OCI-LY7 (cell line): Measurements from ENCODE around the gene TMEM270. TPM values are rescaled to one million over a fixed set of nuclear protein-coding genes. Genes with fewer than 3 reads are reported as not detected.

Experiments used
- BruUV-seq: library from RNA; stranded (reverse); fragments of 400-500 nt; replicated peaks from 2 replicates; lab custom pipeline; 2021; lab: Mats Ljungman, UMichigan
- CTCF ChIA-PET: fragments of 300-600 bp; sonication (Branson Sonifier 250); formaldehyde crosslinking; loops from one replicate; lab custom pipeline; 2022; ENCODE audit warnings: antibody characterized with exemption; ENCODE audit not compliant: unreplicated experiment; lab: Charles Lee
- POLR2A ChIA-PET: fragments of 300-600 bp; sonication (Branson Sonifier 250); formaldehyde crosslinking; loops from one replicate; lab custom pipeline; 2022; ENCODE audit warnings: antibody characterized with exemption; lab: Charles Lee
- DNase-seq: peaks from one replicate; pipeline ENCODE4 v3.0.0-alpha.2; 2015; ENCODE audit warnings: low spot score
- H2AFZ ChIP-seq: fragments of 200-600 bp; sonication (generic), shearing (Covaris generic); 2 replicates; pipeline ENCODE4 v1.6.1; 2014; ENCODE audit warnings: mild to moderate bottlenecking, antibody characterized with exemption, low read length, moderate library complexity
- H3K27ac ChIP-seq: fragments of 200-600 bp; sonication (generic); 2 replicates; pipeline ENCODE4 v1.5.1; 2014; ENCODE audit warnings: mixed run types, low read depth, mild to moderate bottlenecking, moderate library complexity, low read length, inconsistent platforms; ENCODE audit not compliant: poor library complexity, severe bottlenecking
- H3K36me3 ChIP-seq: fragments of 200-600 bp; sonication (generic); 2 replicates; pipeline ENCODE4 v1.6.1; 2014; ENCODE audit warnings: mild to moderate bottlenecking, antibody characterized with exemption, low read length, moderate library complexity, mixed read lengths; ENCODE audit not compliant: insufficient read depth
- H3K4me1 ChIP-seq: fragments of 200-600 bp; sonication (generic); 2 replicates; pipeline ENCODE4 v1.5.1; 2014; ENCODE audit warnings: mild to moderate bottlenecking, low read length; ENCODE audit not compliant: insufficient read depth, poor library complexity, severe bottlenecking
- H3K4me2 ChIP-seq: fragments of 200-600 bp; sonication (generic); 2 replicates; pipeline ENCODE4 v1.6.1; 2014; ENCODE audit warnings: mild to moderate bottlenecking, low read length
- H3K4me3 ChIP-seq: fragments of 200-600 bp; sonication (generic); 2 replicates; pipeline ENCODE4 v1.5.1; 2014; ENCODE audit warnings: mild to moderate bottlenecking, low read depth, low read length; ENCODE audit not compliant: poor library complexity, severe bottlenecking
- H3K79me2 ChIP-seq: fragments of 200-600 bp; sonication (generic); 2 replicates; pipeline ENCODE4 v1.6.1; 2016; ENCODE audit warnings: low read depth, mild to moderate bottlenecking, low read length, moderate library complexity, mixed read lengths; ENCODE audit not compliant: insufficient read depth
- H3K9me2 ChIP-seq: fragments of 200-600 bp; sonication (generic); 2 replicates; pipeline ENCODE4 v1.6.1; 2016; ENCODE audit warnings: mild to moderate bottlenecking, low read length, mixed read lengths; ENCODE audit not compliant: insufficient read depth
- H3K9me3 ChIP-seq: fragments of 200-600 bp; sonication (generic); 2 replicates; pipeline ENCODE4 v1.6.1; 2014; ENCODE audit warnings: mild to moderate bottlenecking, mixed run types, low read length, mixed read lengths
- H4K20me1 ChIP-seq: fragments of 200-600 bp; sonication (generic); 2 replicates; pipeline ENCODE4 v1.6.1; 2014; ENCODE audit warnings: mild to moderate bottlenecking, antibody characterized with exemption, low read length, moderate library complexity, mixed read lengths; ENCODE audit not compliant: insufficient read depth
- EZH2phosphoT487 ChIP-seq: fragments of 200-600 bp; sonication (generic); IDR thresholded peaks from 2 replicates; pipeline ENCODE4 v1.6.1; 2018; ENCODE audit warnings: low read depth, borderline replicate concordance, mild to moderate bottlenecking, mixed run types, antibody characterized with exemption, low read length, moderate library complexity, mixed read lengths
- intact Hi-C: fragments of 100-400 bp; cut with micrococcal nuclease; formaldehyde crosslinking; loops from one replicate; pipeline ENCODE4 v1.10.0; 2022; ENCODE audit not compliant: unreplicated experiment
- total RNA-seq, 2 experiments: library from RNA; depleted of rRNA in 1 of 2; stranded (reverse); fragments of >200 nt in 1 of 2; shearing (Covaris generic) in 1 of 2; gene quantifications; 2 replicates each; pipeline ENCODE4 v1.2.3, GENCODE V29; 2014 to 2022
- TF ChIP-seq, protein P1 (sequence below): fragments of 200-600 bp; sonication (generic); conservative IDR thresholded peaks from 2 replicates; pipeline ENCODE4 v1.5.1; 2014; ENCODE audit warnings: mild to moderate bottlenecking, antibody characterized with exemption, low read length, moderate library complexity, mixed read lengths

TMEM270 gene
- total RNA-seq, 2 experiments from 2014 or later, result not detected

DNA sequence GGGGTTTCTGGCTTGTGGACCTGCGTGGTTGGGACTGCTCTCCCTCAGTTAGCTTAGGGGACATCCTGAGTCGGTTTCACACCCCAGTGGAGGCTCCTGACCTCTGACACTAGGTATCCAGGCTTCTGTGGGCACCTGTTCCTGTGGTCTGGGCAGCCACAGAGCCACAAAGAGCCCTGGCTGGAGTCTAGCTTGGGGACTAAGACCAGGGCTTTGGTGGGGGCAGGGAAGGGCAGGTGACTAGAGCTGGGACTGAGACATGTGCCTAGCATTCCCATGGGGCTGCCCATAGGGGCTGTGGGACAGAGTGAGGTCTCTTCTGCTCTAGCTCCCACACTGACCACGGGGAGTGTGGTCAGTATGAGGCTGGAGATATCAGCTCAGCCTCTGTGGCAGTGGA lies 4.0 kb upstream of the TMEM270 start:
- intact Hi-C loops, result no loop called here
- no peak for DNase-seq
- Histone ChIP-seq H3K27ac (no peak overlapping the region), H3K36me3 (no peaks in the 10 kb centered on the region), H4K20me1 (no peaks in the 10 kb centered on the region), H3K4me1 (no peaks in the 10 kb centered on the region), H3K4me2 (no peak overlapping the region), H3K9me2 (no peaks in the 10 kb centered on the region), H3K79me2 (no peaks in the 10 kb centered on the region), H3K9me3 (no peaks in the 10 kb centered on the region), H3K4me3 (no peak overlapping the region), H2AFZ (no peak overlapping the region)
- BruUV-seq, result no TSS peak
- ChIA-PET CTCF (no interaction called here), POLR2A (interaction anchor here (0.7 kb wide), 2 partner anchors 19 to 138 kb away, joined by 3 read pairs; no protein-coding TSS in a partner anchor)
- TF ChIP-seq, protein P1, sequence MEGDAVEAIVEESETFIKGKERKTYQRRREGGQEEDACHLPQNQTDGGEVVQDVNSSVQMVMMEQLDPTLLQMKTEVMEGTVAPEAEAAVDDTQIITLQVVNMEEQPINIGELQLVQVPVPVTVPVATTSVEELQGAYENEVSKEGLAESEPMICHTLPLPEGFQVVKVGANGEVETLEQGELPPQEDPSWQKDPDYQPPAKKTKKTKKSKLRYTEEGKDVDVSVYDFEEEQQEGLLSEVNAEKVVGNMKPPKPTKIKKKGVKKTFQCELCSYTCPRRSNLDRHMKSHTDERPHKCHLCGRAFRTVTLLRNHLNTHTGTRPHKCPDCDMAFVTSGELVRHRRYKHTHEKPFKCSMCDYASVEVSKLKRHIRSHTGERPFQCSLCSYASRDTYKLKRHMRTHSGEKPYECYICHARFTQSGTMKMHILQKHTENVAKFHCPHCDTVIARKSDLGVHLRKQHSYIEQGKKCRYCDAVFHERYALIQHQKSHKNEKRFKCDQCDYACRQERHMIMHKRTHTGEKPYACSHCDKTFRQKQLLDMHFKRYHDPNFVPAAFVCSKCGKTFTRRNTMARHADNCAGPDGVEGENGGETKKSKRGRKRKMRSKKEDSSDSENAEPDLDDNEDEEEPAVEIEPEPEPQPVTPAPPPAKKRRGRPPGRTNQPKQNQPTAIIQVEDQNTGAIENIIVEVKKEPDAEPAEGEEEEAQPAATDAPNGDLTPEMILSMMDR, result no peak
- TF ChIP-seq EZH2phosphoT487, result no peak

DNA sequence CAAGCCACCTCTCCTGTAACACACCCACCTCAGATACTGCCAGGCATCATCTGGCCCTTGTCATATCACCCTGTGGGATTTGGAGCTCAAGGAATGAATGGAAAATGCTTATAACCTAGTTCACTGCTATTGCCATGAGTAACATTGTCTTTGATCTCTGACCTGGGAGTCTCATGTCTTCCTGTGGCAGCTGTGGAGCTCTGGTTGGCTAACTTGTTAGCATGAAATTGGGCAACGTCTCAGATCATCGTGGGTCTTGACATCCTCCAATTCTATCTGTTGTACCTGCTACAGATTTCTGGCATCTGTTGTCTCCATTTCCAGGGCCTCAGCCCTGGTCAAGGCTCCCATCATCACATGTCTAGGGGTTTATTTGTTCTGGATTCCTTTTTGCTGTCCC lies 2.2 kb upstream of the TMEM270 start:
- intact Hi-C loops, result no loop called here

DNA sequence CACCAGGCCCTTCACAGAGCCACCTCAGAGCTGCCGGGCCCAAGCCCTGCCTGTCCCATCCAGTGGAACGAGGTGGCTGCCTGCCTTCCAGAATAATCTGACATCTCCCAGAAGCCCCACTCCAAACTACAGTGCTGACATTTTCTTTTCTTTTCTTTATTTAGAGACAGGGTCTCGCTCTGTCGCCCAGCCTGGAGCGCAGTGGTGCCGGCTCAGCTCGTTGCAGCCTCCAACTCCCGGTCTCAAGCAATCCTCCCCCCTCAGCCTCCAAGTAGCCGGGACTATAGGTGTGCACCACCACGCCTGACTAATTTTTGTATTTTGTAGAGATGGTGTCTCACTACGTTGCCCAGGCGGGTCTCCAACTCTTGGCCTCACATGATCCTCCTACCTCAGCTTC lies 346 bp downstream of the TMEM270 start:
- H3K36me3 ChIP-seq, result no peaks in the 10 kb centered on the region
- no peak for DNase-seq
- no peaks in the 10 kb centered on the region for H3K79me2 ChIP-seq
- H3K4me2 ChIP-seq, result no peak overlapping the region
- no peaks in the 10 kb centered on the region for H4K20me1 ChIP-seq
- CTCF ChIA-PET, result no interaction called here
- no peak for TF ChIP-seq EZH2phosphoT487
- TF ChIP-seq, protein P1, result no peak
- H3K27ac ChIP-seq, result no peak overlapping the region
- H3K9me2 ChIP-seq, result no peaks in the 10 kb centered on the region
- no peaks in the 10 kb centered on the region for H3K9me3 ChIP-seq
- H2AFZ ChIP-seq, result no peak overlapping the region
- no peaks in the 10 kb centered on the region for H3K4me1 ChIP-seq
- intact Hi-C loops, result no loop called here
- no peak overlapping the region for H3K4me3 ChIP-seq
- BruUV-seq, result no TSS peak
- POLR2A ChIA-PET, result no interaction called here

More for the DNA sequence above, 2.2 kb upstream of the TMEM270 start:
- POLR2A ChIA-PET, result no interaction called here
- CTCF ChIA-PET, result no interaction called here
- no peaks in the 10 kb centered on the region for H3K36me3 ChIP-seq
- no peaks in the 10 kb centered on the region for H3K9me2 ChIP-seq
- no peak for DNase-seq
- no peaks in the 10 kb centered on the region for H4K20me1 ChIP-seq
- H2AFZ ChIP-seq, result no peak overlapping the region
- BruUV-seq, result no TSS peak
- H3K79me2 ChIP-seq, result no peaks in the 10 kb centered on the region
- H3K9me3 ChIP-seq, result no peaks in the 10 kb centered on the region
- no peak overlapping the region for H3K4me2 ChIP-seq
- TF ChIP-seq, protein P1, result no peak
- TF ChIP-seq EZH2phosphoT487, result no peak
- no peak overlapping the region for H3K4me3 ChIP-seq
- no peaks in the 10 kb centered on the region for H3K4me1 ChIP-seq
- no peak overlapping the region for H3K27ac ChIP-seq
